GM18951 (cell line): ENCODE data around the gene MYL5.
"Not testable (repeated sequence)": the region's sequence is repeated elsewhere in the genome, so short reads cannot be mapped to it uniquely, and the experiment has no call there.

ENCODE experiments used
- POLR2A ChIP-seq: IDR thresholded peaks from 4 replicates; pipeline ENCODE4 v1.6.1; 2011; ENCODE audit warnings: mild to moderate bottlenecking; ENCODE audit not compliant: insufficient read length, insufficient read depth; ENCODE audit errors: extremely low read depth
- in situ Hi-C: fragments of 300-500 bp; cut with MboI; formaldehyde crosslinking; loops from one replicate; pipeline ENCODE4 v1.12.0; 2022; ENCODE audit warnings: low sequenced_read_pairs, mixed read lengths, inconsistent platforms; ENCODE audit not compliant: unreplicated experiment

Gene MYL5

DNA sequence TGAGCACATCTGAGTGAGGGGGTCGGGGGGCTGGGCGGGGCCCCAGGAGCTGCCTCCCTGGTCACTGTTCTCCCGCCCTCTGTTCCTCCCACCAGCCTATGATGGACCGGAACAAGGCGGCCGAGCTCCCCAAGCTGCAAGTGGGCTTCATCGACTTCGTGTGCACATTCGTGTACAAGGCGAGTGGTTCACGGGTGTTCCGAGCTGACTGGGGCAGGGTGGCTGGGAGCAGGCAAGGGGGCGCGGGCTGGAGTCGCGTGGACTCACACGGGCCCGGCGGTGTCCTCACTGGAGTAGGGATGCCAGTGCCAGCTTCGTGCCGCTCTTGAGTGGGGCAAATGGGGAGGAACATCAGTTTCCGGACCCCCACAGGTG, 7.9 kb upstream of the MYL5 start:
- TF ChIP-seq POLR2A, result no peak

GRCh38 chr4:666822-667544, 7.4 kb upstream of the MYL5 start:
- in situ Hi-C loops, result no loop called here
- no peak for TF ChIP-seq POLR2A

More for the DNA sequence above, 7.9 kb upstream of the MYL5 start:
- in situ Hi-C loops, result no loop called here

GRCh38 chr4:667545-667925, 6.8 kb upstream of the MYL5 start:
- no peak for TF ChIP-seq POLR2A
- in situ Hi-C loops, result no loop called here

GRCh38 chr4:668219-668618, 6.1 kb upstream of the MYL5 start:
- in situ Hi-C loops, result not testable (repeated sequence)

- in situ Hi-C loops, result not testable (repeated sequence)
Measured at GRCh38 chr4:669806-670559, 4.4 kb upstream of the MYL5 start.

GRCh38 chr4:671769-672168, 2.6 kb upstream of the MYL5 start:
- in situ Hi-C loops, result no loop called here
- TF ChIP-seq POLR2A, result no peak

- TF ChIP-seq POLR2A, result no peak
- in situ Hi-C loops, result no loop called here
Measured at GRCh38 chr4:673349-674091, 822 bp upstream of the MYL5 start.

- in situ Hi-C loops, result no loop called here
- no peak for TF ChIP-seq POLR2A
Measured at GRCh38 chr4:675036-675882, 917 bp downstream of the MYL5 start.

DNA sequence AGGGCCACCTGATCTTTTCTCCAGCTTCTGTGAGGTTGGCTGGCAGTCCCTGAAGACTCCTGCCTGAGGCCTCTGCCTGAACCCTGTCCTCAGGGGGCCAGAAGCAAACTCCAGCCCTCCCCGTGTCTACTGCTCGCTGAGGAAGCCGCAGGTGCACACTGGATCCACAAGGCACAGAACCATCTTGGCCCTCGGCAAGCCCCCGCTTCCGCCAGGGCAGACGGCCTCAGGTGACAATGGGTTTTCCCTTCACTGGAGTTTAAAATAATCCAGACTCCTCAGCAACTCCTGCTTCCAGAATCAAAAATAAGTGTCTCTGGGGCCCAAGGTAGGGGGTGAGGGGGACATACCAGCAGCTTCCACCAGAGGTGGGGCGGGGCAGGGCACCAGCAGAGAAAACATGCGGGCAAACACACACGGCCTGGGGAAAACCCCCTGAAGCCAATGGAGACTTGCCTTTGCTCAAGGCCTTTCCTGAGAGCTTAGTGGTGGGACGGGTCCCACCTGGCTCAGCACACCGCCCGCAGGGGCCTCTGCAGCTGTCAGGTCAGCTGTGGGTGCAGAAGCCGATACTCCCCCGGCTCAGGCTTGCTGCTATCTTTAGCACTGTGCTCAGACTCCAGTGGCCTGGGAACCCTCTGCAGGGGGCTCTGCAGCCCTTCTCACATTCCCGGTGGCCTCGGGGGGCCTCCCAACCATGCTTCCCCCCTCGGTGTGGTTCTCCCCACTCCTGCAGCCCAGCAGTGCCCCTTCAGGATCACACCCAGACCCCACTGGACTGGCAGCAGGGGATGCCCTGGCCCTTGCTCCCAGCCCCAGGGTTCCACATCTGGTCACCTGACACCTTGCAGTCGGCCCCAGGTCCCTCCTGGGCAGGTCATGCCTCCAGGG, 1.9 kb downstream of the MYL5 start:
- in situ Hi-C loops, result no loop called here

GRCh38 chr4:676871-677235, 2.5 kb downstream of the MYL5 start:
- in situ Hi-C loops, result no loop called here
- no peak for TF ChIP-seq POLR2A

More for the DNA sequence above, 1.9 kb downstream of the MYL5 start:
- peak; percentile 13 for TF ChIP-seq POLR2A

GRCh38 chr4:677431-678293, 3.3 kb downstream of the MYL5 start:
- in situ Hi-C loops, result no loop called here
- TF ChIP-seq POLR2A, result no peak
